Stimulated activated CD4-positive, alpha-beta T cell treated with anti-CD3 and anti-CD28 coated beads, Interleukin-1b, Interleukin-23, amount 100 ng/mL, for 1 hour (primary cell): ENCODE results near the gene ULK4.

Source experiments
- DNase-seq, 2 donors: peaks; one replicate each; pipeline ENCODE4 v3.0.0-alpha.2; 2020; ENCODE audit warnings: low read depth in 2 of 2

Gene ULK4

DNA sequence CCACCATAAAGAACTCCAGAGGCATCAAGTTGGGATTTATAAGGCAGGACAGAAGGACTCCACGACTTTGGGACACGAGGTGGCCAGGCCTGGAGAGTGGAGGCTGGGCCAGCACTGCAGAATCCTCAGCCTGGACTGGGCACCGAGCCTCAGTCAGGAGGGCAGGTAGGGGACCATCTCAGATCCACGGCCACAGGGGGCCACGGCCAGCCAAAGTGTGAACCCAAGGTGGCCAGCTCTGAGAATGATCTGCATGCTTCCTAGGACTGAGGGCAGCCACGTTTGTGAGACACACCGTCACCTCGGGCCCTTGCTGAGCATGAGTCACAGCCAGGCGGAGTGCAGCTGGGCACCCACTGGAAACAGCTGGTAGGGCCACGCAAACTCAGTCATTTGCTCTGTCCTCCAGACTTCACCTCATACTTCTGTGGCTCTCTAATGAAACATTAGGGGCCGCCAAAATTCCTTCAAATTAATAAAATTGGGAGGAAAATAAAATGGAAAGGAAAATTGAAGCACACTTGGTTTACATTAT is 696.8 kb downstream of the ULK4 start:
- no peak for DNase-seq

DNA sequence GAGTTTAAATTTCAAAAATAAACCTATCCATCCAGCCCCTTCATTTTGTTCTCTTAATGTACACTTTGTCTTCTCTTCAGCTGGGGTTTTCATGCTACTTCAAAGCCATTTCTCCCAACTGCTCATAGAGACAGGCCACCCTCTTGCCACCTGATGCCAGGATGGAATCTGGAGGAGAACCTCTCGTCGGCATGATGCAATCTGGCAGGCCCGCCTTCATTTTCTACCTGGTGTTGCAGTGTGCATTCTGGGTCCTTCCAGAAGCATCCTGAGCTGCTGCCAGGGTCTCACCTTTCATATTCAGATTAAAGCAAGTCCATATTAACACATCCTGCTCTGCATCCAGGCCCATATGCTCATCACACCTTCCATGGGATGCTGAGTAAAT is 701.8 kb downstream of the ULK4 start:
- no peak for DNase-seq

DNA sequence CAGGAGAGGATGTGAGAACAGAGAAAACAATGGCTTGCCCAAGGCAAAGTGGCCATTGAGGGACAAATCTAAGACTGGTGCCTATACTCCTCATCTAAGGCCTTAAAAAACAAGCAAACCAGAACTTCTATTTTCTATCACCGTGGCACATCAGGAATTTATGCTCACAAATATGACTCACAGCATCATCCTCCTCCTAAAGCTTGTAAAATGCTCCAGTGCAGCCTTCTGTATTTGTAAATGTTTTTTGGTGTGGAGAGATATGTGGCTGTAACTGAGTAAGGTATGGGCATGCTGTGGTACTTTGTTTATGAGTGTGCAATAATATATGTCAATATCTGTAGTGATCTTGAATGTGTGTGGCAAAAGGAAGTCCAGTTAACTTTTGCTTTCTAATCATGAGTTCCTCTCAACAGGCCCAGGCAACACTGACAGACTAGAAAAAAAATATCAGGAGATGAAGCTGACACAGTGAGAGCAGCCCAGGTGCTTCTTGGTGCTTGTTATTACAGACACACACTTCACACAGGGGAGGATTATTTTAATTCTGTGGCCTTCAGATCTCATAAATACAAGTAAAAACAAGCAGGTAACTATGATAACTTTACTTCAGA is 702.3 kb downstream of the ULK4 start:
- no peak for DNase-seq

DNA sequence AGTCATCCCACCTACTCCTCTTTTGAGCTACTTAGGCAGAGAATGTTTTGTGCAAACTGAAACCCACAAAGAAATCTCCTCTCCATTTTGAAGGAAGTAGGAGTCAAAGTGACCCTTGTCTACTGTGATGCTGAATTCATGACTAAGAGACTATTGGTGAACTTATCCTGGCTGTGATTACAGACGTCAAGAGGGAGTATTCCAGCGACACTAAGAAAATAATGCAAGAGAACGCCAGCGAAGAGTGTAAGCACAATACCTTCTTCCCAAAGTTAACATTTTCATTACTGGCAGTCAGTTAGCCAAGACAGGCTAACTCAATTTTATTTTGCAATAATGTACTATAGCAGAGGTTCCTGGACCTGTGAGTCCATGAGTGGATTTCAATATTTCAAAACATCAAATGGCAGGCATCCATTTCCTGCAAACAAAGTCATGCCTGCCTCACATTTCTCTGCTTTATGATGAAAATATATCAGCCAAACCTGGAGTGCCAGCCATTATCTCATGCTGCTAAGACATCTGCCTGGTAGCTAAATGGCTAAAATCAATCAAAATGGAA is 703.6 kb downstream of the ULK4 start:
- no peak for DNase-seq

DNA sequence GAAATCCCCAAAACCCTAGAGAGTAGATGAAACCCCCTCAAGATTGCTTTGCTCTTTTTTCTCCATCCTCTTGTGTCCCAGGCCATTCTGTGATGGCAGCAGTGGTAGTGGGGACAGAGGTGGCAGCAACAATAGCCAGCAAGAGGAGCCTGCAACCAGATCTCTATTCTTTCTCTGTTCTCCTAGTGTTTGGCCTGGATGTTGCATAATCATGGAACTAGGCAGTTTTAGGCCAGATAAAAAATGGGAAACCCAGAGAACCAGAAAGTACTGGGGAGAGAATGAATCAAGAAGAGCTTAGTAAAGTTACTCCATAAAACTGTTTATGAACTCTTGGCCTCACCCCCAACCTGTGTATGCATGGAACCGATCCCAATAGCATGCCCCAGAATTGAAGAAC is 710.3 kb downstream of the ULK4 start:
- no peak for DNase-seq

DNA sequence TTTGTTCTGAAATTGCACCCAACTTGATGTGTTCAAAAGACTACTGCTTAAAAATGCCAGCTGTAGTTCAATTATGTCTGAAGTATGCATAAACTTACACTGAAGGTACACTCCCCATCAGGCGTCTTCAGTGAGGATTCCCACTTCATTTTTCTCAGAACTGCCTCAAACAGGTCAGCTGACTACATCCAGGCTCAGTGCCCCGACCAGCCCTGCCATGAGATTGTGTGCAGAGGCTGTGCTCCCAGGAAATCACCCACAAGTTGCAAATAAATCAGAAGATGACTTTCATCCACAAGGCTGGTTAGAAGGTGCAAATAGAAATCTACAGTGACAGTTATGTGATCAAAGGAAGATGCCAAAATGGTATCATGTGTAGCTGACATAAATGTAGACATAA is 711.1 kb downstream of the ULK4 start:
- no peak for DNase-seq

DNA sequence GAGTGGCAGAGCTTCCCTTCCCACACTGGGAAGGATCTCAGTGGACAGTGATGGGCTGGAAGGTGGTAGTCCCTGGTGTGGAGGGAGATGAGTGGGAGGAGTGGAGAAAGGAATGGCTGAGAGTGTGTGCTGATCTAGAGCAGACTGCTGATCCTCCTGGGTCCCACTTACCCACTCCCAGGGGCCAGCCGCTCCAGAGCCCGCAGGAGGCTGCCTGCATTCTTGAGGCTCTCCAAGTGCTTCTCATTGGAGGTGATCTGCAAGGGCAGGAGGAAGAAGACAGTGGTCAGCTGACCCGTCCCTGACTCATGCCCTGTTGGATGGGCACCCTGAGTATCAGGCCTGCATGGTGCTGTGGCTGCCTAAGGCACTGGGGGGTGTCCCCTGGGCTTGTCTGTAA is 712.6 kb downstream of the ULK4 start:
- DNase-seq = no peak

DNA sequence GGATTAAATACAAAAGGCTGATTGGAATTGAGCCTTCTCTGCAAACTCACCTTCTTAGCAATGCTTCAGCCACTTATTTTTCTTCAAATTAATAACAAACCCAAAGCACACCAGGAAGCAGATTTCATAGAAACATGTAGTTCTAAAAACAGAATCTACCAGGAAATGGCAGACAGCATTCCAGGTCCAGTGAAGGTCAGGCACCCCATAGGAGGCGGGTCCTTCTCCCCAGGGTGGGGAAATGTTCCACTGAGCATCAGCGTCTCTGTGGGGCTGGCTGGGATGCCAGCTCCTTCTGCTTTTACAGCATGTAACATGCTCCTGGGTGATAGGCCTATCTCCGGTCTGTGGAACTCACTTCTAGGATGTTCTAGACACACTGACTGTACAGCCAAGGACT is 713.4 kb downstream of the ULK4 start:
- DNase-seq = no peak

DNA sequence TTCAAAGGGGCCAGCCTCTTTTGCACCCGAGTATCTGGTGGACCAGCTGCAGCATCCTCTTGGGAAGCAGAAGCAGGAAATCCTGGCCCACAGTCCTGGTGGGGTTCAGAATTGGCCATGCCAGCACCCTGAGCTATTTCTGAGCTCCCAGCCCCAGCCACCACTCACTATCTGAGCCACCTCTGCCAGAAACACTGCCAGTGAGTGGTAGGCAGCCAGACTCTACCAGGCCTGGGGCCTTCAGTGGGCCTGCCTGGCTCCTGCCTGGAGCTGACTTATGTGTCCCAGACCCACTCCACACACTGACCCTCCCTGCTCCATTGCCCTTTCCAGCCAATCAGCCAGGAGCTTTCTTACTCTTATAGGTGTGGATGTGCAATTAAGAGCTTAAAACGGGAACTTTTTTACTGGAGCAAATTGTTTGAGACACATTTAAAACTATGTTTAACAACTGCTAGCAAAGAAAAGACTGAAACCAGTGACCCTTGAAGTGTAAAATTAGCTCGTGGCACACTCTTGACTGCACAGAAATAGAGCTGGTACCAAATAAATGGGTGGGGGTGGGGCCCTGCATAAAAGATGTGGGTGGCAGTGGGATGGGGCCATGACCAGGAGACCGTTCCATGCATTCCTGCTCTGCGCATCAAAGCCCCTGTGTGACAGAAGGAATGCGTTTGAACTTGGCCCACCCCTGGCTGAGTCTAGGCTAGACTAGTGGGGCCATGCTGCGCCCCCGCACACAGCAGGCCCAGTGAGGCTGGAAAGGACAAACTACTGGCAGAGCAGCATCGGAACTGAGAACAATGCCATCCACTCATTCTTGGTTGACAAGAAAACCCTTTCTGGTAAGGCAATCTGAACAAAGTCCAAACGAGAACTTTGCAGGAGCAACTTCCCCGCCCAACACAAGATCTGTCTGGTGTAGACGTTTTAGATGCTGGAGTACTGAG is 714.6 kb downstream of the ULK4 start:
- DNase-seq = no peak

DNA sequence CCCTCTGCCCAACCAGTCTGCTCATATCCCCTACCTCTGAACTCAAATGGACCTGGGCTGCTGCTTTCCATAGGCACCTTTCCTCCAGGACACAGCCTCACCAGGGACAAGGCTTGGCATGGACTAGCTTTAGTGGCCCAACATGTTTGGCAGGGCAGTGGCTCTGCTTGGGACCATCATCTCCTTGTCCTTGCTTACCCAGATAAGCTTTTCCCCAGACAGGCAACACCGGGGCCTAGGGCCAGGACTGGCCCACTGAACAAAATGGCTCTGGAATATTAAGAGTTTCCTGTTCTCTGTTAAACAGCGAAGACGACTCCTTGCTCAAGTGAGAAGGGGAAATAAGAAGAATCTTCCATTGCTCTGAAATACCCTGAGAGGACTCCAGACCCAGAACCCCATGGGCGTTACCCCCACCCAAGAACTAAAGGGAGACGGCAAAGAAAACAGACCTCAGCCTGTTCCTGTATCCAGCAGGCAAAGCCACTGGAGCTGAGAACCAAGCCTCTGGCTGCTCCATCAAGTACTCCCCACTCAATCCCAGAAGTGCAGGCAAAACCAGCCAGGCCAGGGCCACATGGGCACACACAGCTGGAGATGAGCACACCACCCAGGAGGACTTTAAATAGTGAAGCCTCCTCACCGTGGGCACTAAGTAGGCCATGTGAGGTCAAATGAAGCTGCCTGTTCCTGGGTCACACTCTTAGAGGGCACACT is 717.1 kb downstream of the ULK4 start:
- no peak for DNase-seq

DNA sequence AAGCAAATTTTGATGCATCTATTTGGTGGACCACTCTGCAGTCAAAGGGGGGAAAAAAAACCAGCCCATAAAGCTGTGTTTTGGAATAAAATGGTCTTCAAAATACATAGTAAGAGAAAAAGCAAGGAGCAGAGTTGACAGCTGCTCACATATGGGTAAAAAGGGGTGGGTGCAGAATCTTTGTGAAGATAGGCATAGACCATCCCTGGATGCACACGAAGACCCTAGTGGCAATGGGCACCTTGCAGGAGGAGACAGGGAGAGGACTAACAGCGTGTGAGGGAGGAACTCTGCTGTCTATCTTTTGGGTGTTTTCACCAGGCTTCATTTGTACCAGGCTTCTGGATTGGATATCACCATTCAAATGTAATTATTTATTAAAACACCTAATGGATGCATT is 718.7 kb downstream of the ULK4 start:
- DNase-seq = no peak

DNA sequence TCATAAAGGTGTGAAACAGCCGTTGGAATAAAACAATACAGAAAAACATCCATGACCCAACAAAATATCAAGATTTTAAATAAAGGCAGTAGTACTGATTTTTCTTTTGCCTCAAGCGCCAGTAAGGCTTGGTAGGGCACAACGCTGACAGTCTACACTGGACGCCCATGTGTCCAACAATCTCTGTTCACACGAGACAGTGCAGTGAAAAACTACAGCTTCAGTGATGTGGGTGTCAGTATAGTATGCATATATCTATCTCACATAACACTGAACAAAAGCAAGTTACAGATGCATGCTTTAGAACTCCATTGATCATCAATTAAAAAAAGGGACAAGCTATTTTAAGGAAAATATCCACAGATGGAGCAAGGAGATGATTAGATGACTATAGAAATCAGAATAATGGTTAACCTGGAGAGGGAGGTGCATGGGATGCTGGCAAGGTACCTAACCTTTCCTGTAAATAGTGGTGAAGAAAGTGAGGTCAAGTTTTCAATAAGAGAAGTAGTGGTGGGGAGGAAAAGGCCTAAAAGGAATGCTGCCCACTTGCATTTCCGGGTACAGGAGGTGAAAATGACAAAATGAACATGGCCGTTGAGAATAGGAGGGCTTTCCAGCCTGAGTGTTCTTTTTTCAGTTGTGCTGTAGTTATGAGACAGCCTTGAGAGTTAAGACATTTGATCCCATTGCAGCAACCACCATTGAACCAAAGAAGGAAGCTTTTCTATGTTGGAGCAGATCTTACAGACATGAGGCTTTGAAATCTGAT is 719.9 kb downstream of the ULK4 start:
- DNase-seq = no peak

DNA sequence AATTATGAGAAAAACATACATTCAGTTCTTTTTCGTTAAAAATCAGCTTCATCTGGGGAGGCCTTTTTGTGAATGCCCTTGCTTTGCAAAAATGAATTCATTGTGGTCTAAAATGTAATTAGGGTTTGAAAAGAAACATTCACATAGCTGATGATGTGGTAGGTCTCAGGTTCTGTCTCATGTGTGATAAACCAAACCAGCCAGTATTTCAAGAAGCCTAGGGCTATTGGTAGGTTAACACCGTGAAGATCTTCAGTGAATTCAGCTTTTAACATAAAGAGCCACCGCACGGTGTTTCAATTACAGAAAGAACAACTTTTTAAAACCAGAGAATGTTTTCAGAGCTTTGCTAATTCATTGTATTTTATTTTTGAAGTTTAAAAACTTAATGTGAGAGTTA is 720.7 kb downstream of the ULK4 start:
- DNase-seq = no peak

DNA sequence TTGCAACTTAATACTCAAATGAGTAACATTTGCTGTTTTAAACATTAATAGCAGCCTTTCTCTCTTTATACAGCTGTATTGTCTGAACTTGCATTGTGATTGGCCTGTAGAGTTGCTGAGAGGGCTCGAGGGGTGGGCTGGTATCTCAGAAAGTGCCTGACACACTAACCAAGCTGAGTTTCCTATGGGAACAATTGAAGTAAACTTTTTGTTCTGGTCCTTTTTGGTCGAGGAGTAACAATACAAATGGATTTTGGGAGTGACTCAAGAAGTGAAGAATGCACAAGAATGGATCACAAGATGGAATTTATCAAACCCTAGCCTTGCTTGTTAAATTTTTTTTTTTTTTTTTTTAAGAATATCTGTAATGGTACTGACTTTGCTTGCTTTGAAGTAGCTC is 722.3 kb downstream of the ULK4 start:
- no peak for DNase-seq

DNA sequence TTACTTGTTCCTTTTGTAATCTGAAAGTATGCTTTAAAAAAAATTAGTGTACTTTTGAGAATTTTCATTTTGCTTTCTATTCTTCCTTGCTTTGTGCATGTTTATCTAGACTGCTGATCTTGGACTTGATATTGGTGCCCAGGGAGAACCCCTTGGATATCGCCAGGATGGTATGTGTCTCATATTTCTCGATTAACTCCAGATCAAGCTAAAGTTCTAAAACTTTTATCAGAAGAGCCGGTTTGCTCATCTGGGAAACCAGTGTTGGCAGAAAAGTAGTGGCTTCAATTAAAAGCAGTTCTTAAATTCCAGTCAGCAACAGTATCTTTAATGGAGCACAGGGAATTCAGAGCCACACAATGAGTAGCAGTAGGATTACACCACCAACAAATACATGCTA is 724.0 kb downstream of the ULK4 start:
- DNase-seq = no peak

DNA sequence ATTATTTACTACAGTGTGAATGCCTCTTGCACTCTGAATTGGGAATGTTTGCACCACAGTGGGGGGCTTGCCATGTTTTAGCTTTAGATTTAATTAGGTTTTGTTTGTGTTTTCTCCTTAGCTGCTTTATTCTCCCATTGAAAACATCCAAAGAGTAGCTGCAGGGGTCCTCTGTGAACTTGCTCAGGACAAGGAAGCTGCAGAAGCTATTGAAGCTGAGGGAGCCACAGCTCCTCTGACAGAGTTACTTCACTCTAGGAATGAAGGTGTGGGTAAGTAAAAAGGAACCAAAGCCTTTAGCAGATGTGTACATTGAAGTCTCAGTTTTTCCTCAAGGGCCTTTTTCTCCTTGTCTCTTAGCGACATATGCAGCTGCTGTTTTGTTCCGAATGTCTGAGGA is 725.7 kb downstream of the ULK4 start:
- no peak for DNase-seq

DNA sequence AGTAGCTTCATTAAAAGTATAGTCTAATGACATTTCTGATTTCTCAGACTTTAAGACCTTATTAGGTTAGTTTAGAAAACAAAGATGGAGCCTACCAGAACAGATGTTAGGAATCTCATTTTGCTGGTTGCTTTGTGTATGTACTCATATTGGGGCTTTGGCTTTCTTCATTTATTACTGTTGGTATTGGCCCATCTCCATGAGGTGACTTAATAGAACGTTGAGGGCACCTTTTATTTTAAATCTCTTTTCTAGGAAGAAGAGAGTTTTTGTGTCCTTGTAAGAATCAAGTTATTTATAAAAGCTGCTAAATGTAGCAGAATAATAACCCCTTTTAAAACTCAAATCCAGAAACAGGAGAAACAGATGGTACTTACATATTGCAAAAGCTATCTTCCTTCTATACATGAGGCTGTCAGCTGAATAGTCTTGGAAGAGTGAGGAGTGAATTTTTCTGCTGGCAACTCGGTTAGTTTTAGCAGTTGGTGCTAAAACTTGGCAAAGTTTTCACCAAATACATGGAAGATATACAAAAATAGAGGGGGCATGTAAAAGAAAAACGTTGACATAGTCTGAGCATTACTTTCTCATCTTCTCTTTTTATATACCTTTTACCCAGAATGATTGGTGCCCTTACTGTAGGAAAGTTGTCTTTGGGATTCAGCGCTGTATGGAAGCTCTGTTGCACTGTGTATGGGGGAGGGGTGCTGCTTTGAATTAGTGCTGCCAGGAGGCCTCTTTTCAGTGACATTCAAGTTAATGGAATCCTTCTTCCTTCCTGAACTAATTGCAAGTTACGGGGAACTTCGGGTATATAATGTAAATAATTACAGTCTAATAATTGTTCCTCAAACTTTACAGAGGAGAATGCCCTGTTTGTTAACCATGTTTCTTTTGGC is 726.8 kb downstream of the ULK4 start:
- no peak for DNase-seq

DNA sequence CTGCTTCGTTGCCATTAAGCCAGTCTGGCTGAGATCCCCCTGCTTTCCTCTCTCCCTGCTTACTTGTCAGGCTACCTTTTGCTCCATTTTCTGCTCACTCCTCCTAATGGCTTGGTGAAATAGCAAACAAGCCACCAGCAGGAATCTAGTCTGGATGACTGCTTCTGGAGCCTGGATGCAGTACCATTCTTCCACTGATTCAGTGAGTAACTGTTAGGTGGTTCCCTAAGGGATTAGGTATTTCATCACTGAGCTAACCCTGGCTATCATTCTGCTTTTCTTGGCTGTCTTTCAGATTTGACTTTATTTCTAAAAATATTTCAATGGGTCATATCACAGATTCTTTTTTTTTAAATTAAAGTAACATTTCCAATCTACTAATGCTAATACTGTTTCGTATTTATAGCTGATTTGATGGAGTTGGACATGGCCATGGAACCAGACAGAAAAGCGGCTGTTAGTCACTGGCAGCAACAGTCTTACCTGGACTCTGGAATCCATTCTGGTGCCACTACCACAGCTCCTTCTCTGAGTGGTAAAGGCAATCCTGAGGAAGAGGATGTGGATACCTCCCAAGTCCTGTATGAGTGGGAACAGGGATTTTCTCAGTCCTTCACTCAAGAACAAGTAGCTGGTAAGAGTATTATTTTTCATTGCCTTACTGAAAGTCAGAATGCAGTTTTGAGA is 737.6 kb downstream of the ULK4 start:
- DNase-seq = no peak

DNA sequence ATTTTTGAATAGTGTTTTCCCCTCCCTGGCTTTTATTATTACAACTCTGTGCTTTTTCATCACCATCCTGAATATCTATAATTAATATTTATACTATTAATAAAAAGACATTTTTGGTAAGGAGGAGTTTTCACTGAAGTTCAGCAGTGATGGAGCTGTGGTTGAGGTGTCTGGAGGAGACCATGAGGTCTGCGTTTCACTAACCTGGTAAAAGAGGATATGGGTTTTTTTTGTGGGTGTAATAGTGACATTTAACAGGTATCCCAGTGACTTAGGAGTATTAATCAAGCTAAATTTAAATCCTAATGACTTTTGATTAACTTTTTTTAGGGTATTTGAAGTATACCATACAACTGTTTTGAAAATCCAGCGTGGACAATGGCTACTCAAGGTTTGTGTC is 738.2 kb downstream of the ULK4 start:
- no peak for DNase-seq

DNA sequence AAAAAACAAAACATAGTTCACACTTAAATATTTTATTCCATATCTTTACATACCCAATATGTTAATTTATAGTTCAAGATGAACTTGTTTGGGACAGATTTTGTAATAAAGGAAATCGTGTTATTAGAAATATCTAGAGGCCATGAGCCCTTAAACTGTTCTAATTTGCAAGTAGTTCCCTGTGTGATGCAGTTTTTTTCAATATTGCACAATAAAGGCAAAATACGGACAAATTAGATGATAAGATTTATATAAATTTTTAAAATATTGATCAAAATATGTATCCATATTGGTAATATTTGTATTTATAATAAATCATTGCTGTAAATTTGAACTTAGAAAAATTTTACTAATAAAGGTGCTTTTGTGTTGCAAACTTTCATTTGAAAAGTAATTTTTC is 738.8 kb downstream of the ULK4 start:
- DNase-seq = no peak
